ENCODE measurements around the gene PEPD.

GRCh38 chr19:33507021-33507956, 14.3 kb downstream of the PEPD start:
- TF ChIP-seq CTCF (IDR thresholded peaks at IDR 0.05) (no peak), POLR2A (IDR thresholded peaks at IDR 0.05) (no peak)
